LHCN-M2 (cell line): ENCODE data around the gene KIF2C. TPM values are rescaled to one million over a fixed set of nuclear protein-coding genes. Genes with fewer than 3 reads are reported as not detected.
"Not testable (repeated sequence)": the region's sequence is repeated elsewhere in the genome, so short reads cannot be mapped to it uniquely, and the experiment has no call there.

Source experiments
- DNase-seq: peaks from one replicate; pipeline ENCODE4 v3.0.0-alpha.2; 2012; ENCODE audit warnings: low read depth
- total RNA-seq: library from RNA; depleted of rRNA; stranded (reverse); fragments of >200 nt; gene quantifications from 2 replicates; pipeline ENCODE4 v1.2.3, GENCODE V29; 2014

Gene KIF2C
- total RNA-seq, 1 experiment from 2014 or later = 99.3 TPM

DNA sequence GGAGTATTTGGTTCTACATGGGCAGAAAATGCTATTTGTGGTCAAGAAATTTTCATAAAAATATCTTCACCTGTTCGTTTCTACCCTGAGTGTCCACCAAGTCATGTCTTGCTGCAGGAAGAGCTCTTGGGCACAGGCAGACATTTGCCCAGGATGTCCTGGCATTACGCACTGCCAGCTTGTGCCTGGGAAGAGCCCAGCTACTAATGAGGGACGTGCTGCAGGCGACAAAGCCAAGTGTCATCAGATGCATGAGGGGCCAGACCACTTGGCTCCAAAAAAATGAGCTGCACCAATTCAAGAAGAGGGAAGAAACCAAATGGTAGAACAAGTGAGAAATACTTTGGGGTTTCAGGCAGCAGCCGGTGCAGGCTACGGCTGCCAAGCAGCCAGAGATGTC, 21.5 kb upstream of the KIF2C start:
- DNase-seq = no peak

GRCh38 chr1:44719318-44719717, 20.3 kb upstream of the KIF2C start:
- DNase-seq = no peak

GRCh38 chr1:44720281-44720680, 19.4 kb upstream of the KIF2C start:
- no peak for DNase-seq

- peak; percentile 97 for DNase-seq
Observed at GRCh38 chr1:44721485-44722361, 17.9 kb upstream of the KIF2C start.

- no peak for DNase-seq
Observed at GRCh38 chr1:44723064-44723463, 16.6 kb upstream of the KIF2C start.

DNA sequence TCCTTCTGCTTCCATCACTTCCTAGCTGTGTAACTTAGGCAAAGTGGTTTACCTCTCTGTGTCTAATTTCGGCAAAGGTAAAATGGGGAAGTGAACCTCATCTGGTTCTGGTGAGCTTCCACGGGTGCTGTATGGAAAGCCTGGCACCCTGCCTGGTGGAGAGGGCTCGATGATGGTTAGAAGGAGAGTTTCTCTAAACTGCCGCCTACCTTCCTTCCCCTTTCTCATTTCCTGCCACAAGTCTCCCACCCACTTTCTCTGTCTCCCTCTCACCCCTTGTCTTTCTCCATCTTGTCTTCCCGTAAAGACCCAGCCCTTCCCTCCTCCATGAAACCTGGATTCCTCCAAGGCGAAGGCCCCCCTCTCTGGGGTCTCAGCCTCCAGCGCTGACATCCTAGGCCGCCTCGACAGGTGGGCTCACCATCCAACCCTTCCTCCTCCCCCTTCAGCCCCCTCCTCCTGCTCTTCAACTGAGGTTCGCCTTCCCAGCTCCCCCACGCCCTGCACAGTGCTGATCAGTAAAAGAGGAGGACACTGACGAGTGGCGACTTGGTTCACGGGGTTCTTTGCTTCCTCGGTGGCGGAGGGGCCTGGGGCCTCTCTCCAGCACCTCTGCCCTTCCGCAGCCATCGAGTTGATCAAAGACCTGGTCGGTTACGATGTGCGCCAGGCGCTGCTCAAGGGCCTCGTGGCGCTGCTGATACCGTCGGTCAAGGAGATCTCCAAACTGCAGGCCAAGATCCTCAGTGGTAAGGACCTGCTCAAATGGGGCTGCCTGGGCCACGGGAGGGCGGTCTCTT, 15.9 kb upstream of the KIF2C start:
- no peak for DNase-seq

DNA sequence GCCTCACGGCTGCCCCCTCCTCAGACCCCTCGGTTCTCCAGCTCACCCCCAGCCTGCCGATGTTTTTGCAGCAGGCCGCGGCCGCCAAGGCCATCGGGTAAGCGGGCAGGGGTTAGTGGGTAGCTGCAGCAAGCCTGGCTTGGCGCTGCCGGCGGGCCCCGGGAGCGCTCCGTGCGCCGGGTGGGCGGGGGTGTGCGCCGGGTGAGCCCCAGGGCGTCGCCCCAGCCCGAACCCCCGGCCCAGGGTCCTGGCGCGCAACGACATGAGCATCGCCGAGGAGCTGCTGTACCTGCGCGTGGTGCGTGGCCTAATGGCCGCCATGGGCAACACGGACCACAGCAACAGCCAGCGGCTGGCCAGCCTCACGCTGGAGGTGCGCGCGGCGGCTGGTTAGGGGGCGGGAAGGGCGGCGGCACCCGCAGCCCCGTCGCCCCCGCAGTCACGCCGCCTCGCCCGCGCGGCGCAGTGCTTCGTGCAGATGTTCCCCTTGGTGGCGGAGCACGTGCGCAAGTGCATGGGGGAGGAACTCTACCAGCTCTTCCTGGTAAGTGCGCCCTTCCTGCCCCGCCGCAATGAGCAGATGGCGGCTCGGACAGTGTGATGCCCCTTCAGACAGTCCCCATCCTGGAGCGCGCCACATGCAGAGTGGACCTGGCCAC, 15.2 kb upstream of the KIF2C start:
- DNase-seq = no peak

DNA sequence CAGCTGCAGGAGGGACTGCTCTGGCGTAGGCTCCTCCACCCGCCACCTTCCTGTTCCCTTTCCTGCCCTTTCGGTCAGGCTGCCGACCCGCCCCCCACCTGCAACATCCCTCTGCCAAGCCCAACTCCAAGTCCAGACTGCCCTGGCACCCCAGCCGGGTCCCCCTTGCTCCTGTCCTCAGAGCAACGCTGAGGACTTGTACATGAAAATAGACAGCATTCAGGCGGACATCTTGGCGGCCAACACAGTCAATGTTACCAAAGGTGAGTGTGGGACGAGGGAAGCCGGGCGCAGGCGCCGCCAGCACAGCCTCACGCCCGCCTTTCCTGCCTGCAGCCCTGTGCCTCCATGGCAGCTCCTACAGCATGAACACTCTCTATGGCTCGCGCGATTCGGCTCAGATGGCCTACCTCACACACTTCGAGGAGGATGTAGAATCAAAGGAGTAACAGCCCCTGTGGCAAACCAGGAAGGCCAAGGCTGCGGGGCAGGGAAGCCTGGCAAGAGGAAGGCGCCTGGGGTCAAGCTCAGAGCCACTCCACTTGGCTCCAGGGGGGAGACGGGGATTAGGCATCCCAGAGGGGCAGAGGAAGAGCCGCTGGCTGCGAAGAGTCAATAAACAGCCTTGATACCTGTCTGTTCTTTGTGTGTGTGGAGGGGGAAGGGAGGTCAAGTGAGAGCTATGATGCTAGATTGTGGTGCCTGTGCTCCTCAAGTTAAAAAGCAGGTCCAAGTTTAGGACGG, 14.5 kb upstream of the KIF2C start:
- no peak for DNase-seq

DNA sequence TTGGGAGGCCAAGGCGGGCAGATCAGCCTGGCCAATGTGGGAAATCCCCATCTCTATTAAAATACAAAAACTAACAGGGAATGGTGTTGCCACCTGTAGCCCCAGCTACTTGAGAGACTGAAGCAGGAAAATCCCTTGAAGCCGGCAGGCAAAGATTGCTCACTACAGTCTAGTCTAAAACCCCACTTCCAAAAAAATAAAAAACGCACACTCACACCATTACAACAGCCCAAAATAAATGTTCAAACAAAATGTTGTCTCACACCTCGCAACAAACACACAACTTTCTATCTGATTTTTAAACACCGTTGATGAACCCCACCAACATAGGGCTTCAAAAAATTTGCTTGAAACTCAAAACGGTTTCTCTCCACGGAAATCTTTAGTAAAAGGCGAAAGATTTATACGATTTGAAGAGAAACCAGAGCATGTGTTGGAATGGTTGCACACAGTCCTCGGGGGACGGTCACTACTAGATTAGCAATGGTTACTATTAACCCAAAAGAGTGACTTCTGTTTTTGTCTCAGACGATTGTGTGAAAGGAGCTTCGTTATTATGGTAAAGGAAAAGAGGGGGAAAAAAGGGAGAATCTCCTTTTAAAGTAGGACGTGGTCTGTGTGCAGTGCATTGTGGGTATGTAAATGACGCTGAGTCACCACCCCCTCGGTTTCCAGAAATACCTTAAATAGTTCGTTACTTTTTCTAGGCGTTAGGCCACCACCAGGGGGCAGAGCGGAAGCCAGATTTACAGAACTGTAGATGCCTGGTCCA, 8.7 kb upstream of the KIF2C start, which contains the start of gene RNU5D-1:
Gene RNU5D-1 (minus strand): TSS at position 430 of the 772 bp plus-strand sequence.
- DNase-seq = peak; percentile 98

- peak; percentile 99 for DNase-seq
Observed at GRCh38 chr1:44733365-44733764, 6.3 kb upstream of the KIF2C start.

GRCh38 chr1:44733784-44734183, 5.9 kb upstream of the KIF2C start:
- DNase-seq = no peak

DNA sequence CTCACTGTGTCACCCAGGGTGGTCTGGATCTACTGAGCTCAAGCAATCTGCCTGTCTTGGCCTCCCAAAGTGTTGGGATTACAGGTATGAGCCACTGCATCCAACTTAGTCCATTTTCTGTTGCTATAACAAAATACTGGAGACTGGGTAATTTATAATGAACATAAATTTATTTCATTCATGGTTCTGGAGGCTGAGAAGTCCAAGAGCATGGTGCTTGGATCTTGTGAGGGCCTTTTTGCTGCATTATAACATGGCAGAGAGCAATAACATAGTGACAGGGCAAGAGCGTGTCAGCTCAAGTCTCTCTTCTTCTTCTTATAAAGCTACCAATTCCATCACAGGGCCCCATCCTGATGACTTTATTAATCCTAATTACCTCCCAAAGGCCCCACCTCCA, 3.6 kb upstream of the KIF2C start:
- no peak for DNase-seq

GRCh38 chr1:44738953-44739306, 707 bp upstream of the KIF2C start:
- not testable (repeated sequence) for DNase-seq

DNA sequence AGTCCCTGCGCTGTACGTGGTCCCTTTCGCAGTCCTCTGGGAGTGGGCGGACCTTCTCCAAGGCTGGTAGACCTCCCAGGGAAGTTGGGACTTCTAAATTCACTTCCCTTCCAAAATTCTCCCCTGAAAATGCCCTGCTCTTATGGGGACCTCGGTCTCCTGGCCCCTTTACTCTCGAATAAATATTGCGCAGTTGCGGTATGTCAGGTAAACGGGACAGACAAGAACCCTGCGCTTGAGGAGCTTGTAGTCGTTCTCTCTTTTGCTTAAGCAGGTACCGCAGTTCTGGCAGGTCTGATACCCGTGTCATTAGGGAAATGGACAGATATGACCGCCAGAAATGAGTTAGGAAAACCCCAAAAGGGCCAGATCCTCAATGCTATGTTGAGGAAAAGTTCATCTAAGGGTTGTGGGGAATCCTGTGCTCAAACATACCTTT, 561 bp downstream of the KIF2C start:
- DNase-seq = no peak

GRCh38 chr1:44743211-44743610, 3.6 kb downstream of the KIF2C start:
- no peak for DNase-seq

- no peak for DNase-seq
Observed at GRCh38 chr1:44747878-44748277, 8.2 kb downstream of the KIF2C start.

DNA sequence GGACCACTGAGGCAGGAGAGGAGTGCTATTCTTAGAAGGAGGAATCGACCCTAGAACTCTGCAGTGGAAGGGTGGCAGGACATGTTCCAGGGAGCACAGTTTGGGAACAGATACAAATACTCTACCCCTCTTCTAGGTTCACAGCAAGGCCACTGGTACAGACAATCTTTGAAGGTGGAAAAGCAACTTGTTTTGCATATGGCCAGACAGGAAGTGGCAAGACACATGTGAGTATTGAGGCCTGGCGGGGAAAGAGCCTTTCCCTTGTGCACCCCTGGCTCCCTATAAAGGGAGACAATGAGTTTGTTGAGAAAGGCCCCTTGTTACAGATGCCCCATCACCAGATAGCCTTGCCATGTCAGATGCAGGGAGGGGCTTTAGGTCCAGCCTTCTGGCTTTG, 17.8 kb downstream of the KIF2C start:
- no peak for DNase-seq

GRCh38 chr1:44759077-44759476, 19.4 kb downstream of the KIF2C start:
- DNase-seq = peak; percentile 56

DNA sequence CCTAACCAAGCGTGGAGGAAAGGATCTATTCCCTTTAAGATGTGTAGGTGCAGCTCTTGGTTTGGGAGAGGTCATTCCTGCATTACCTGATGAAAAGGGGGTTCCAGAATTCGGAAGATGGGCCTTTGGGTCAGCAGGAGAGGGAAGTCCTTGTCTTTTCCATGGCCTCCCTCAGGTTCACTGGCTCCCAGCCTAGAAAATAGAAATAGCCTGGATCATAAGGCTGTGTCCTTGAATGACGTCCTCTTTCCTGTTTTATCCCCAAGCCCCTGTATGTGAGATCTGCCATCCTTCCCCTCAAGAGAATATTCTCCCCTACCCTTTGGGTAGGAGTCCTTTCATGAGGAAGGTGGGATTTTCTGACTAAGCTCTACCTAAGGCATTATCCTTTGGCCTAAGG, 21.2 kb downstream of the KIF2C start:
- DNase-seq = no peak

DNA sequence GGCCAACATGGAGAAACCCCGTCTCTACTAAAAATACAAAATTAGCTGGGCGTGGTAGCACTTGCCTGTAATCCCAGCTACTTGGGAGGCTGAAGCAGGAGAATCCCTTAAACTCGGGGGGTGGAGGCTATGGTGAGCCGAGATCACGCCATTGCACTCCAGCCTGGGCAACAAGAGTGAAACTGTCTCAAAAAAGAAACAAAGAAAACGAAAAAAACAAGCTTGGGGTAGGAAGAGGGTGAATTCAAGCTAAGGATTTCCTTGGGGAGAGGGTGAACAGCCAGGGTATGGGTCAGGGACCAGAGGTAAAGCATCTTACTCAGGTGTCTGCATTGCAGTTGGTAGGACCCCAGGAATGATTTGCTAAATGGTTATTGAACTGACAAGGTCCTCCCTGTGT, 26.8 kb downstream of the KIF2C start:
- DNase-seq = not testable (repeated sequence)
